ENCODE measurements around the gene SYCE3.

Gene SYCE3

DNA sequence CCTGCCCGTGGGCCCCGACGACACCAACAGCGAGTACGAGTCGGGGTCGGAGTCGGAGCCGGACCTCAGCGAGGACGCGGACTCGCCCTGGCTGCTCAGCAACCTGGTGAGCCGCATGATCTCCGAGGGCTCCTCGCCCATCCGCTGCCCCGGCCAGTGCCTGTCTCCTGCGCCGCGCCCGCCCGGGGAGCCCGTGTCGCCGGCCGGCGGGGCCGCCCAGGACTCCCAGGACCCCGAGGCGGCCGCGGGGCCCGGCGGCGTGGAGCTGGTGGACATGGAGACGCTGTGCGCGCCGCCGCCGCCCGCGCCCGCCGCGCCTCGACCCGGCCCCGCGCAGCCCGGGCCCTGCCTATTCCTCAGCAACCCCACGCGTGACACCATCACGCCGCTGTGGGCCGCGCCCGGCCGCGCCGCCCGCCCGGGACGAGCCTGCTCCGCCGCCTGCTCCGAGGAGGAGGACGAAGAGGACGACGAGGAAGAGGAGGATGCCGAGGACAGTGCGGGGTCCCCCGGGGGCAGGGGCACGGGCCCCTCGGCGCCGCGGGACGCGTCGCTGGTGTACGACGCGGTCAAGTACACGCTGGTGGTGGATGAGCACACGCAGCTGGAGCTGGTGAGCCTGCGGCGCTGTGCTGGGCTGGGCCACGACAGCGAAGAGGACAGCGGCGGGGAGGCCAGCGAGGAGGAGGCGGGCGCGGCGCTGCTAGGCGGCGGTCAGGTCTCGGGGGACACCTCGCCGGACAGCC lies 41.7 kb upstream of the SYCE3 start:
- H2AFZ ChIP-seq (ENCODE audit: low read length), result no peak overlapping the region
- H3K4me3 ChIP-seq (ENCODE audit: low read length), result no peak overlapping the region
- no peaks in the 10 kb centered on the region for H3K36me3 ChIP-seq (replicated peaks; ENCODE audit: insufficient read depth, low read length)
- peaks cover 84% of the 10 kb centered on the region for H3K27me3 ChIP-seq (replicated peaks; ENCODE audit: insufficient read depth, low read length)
- H3K4me1 ChIP-seq (ENCODE audit: low read length), result no peaks in the 10 kb centered on the region
- H3K9me3 ChIP-seq (replicated peaks; ENCODE audit: insufficient read depth, low read length), result no peaks in the 10 kb centered on the region
- H3K4me2 ChIP-seq (ENCODE audit: low read depth, low read length), result no peak overlapping the region
- no peaks in the 10 kb centered on the region for H3K79me2 ChIP-seq (ENCODE audit: low read length)
- H3F3A ChIP-seq (ENCODE audit: insufficient read depth, low read length), result no peaks in the 10 kb centered on the region
- no peak overlapping the region for H3K27ac ChIP-seq (ENCODE audit: low read length)
- H4K20me1 ChIP-seq (ENCODE audit: insufficient read depth, low read length), result no peaks in the 10 kb centered on the region
- TF ChIP-seq EZH2phosphoT487 (IDR thresholded peaks at IDR 0.05; ENCODE audit: low read length) (no peak), EZH2 (optimal IDR thresholded peaks at IDR 0.05; ENCODE audit: low read depth, low read length) (no peak)
- TF ChIP-seq, protein P1, sequence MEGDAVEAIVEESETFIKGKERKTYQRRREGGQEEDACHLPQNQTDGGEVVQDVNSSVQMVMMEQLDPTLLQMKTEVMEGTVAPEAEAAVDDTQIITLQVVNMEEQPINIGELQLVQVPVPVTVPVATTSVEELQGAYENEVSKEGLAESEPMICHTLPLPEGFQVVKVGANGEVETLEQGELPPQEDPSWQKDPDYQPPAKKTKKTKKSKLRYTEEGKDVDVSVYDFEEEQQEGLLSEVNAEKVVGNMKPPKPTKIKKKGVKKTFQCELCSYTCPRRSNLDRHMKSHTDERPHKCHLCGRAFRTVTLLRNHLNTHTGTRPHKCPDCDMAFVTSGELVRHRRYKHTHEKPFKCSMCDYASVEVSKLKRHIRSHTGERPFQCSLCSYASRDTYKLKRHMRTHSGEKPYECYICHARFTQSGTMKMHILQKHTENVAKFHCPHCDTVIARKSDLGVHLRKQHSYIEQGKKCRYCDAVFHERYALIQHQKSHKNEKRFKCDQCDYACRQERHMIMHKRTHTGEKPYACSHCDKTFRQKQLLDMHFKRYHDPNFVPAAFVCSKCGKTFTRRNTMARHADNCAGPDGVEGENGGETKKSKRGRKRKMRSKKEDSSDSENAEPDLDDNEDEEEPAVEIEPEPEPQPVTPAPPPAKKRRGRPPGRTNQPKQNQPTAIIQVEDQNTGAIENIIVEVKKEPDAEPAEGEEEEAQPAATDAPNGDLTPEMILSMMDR (IDR thresholded peaks at IDR 0.05; ENCODE audit: low read length), result no peak
- DNase-seq, result no peak
- no peak overlapping the region for H3K9ac ChIP-seq (ENCODE audit: low read length)
- no peaks in the 10 kb centered on the region for H3K9me2 ChIP-seq (replicated peaks; ENCODE audit: insufficient read depth, low read length)

DNA sequence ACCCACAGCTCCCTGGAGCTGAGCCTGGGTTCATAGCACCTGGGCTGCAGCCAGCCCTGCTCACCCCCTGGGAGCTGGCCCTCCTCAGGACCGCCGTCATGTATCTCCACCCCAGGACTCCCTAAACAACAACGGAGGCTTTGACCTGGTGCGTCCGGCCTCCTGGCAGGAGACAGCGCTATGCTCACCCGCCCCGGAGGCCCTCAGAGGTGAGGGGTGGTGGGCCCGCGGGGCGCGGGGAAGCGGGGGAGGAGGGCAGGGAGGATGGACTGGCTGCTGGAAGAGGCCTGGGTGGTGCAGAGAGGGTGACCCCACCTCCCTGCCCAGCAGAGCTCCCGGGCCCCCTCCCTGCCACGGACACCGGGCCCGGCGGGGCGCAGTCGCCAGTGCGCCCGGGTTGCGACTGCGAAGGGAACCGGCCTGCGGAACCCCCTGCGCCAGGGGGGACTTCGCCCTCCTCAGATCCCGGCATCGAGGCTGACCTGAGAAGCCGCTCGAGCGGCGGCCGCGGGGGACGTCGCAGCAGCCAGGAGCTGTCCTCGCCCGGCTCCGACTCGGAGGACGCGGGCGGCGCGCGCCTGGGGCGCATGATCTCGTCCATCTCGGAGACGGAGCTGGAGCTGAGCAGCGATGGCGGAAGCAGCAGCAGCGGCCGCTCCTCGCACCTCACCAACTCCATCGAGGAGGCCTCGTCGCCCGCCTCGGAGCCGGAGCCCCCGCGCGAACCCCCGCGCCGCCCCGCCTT lies 41.0 kb upstream of the SYCE3 start:
- Histone ChIP-seq H3K4me3 (ENCODE audit: low read length) (no peak overlapping the region), H3F3A (ENCODE audit: insufficient read depth, low read length) (no peaks in the 10 kb centered on the region), H3K79me2 (ENCODE audit: low read length) (no peaks in the 10 kb centered on the region), H2AFZ (ENCODE audit: low read length) (no peak overlapping the region), H3K27me3 (replicated peaks; ENCODE audit: insufficient read depth, low read length) (peaks cover 83% of the 10 kb centered on the region), H3K27ac (ENCODE audit: low read length) (no peak overlapping the region), H3K9me2 (replicated peaks; ENCODE audit: insufficient read depth, low read length) (no peaks in the 10 kb centered on the region), H4K20me1 (ENCODE audit: insufficient read depth, low read length) (no peaks in the 10 kb centered on the region), H3K36me3 (replicated peaks; ENCODE audit: insufficient read depth, low read length) (no peaks in the 10 kb centered on the region), H3K9me3 (replicated peaks; ENCODE audit: insufficient read depth, low read length) (no peaks in the 10 kb centered on the region), H3K4me1 (ENCODE audit: low read length) (no peaks in the 10 kb centered on the region), H3K4me2 (ENCODE audit: low read depth, low read length) (no peak overlapping the region), H3K9ac (ENCODE audit: low read length) (no peak overlapping the region)
- DNase-seq, result no peak
- TF ChIP-seq EZH2phosphoT487 (IDR thresholded peaks at IDR 0.05; ENCODE audit: low read length), result no peak
- no peak for TF ChIP-seq EZH2 (optimal IDR thresholded peaks at IDR 0.05; ENCODE audit: low read depth, low read length)
- TF ChIP-seq, protein P1 (IDR thresholded peaks at IDR 0.05; ENCODE audit: low read length), result no peak

DNA sequence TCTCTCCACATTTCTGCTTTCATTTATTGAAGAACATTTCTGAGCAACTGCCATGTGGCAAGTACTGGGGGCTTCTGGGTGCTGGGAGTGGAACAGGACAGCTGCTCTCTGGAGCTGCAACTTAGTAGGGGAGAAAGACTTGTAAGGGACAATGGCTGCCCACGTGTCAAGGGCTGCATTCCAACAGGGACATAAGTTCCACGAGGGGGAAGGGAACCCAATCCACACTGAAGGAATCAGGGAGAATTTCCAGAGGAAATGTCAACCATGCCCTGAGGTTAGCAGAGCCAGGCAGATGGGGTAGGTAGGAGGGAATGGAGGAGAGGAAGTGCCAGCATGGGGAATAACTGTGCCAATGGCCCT lies 39.6 kb upstream of the SYCE3 start:
- Histone ChIP-seq H4K20me1 (ENCODE audit: insufficient read depth, low read length) (no peaks in the 10 kb centered on the region), H3K4me3 (ENCODE audit: low read length) (no peak overlapping the region), H3K4me2 (ENCODE audit: low read depth, low read length) (no peak overlapping the region), H3K27me3 (replicated peaks; ENCODE audit: insufficient read depth, low read length) (peaks cover 84% of the 10 kb centered on the region), H3K9me2 (replicated peaks; ENCODE audit: insufficient read depth, low read length) (no peaks in the 10 kb centered on the region), H3K9ac (ENCODE audit: low read length) (no peak overlapping the region), H3K4me1 (ENCODE audit: low read length) (no peaks in the 10 kb centered on the region), H2AFZ (ENCODE audit: low read length) (no peak overlapping the region), H3K27ac (ENCODE audit: low read length) (no peak overlapping the region), H3K36me3 (replicated peaks; ENCODE audit: insufficient read depth, low read length) (no peaks in the 10 kb centered on the region), H3K9me3 (replicated peaks; ENCODE audit: insufficient read depth, low read length) (no peaks in the 10 kb centered on the region), H3F3A (ENCODE audit: insufficient read depth, low read length) (no peaks in the 10 kb centered on the region), H3K79me2 (ENCODE audit: low read length) (no peaks in the 10 kb centered on the region)
- no peak for DNase-seq
- TF ChIP-seq EZH2 (optimal IDR thresholded peaks at IDR 0.05; ENCODE audit: low read depth, low read length) (no peak), EZH2phosphoT487 (IDR thresholded peaks at IDR 0.05; ENCODE audit: low read length) (no peak)
- TF ChIP-seq, protein P1 (IDR thresholded peaks at IDR 0.05; ENCODE audit: low read length), result no peak

Measured in MM.1S (cell line).